ENCODE measurements around the gene XNDC1N. TPM values are rescaled to one million over a fixed set of nuclear protein-coding genes. Genes with fewer than 3 reads are reported as not detected.
A peak's percentile ranks its signal among the peaks of the same experiment; 100 is the strongest.
"Not testable (repeated sequence)": the region's sequence is repeated elsewhere in the genome, so short reads cannot be mapped to it uniquely, and the experiment has no call there.

The XNDC1N gene
- total and polyA plus RNA-seq, 5 donors from 2014 or later, result 4.7 to 21.7 (median 7.7) TPM

- H3K9me3 Mint-ChIP-seq; H3K27me3 Mint-ChIP-seq; H3K4me3 ChIP-seq (ENCODE audit: low read depth, low read length); H3K9me3 ChIP-seq (ENCODE audit: control insufficient read depth in 2 of 2, low read length in 2 of 2); H3K4me1 ChIP-seq (ENCODE audit: control insufficient read depth, insufficient read depth, low read length, poor library complexity, severe bottlenecking); DNase-seq; H3K27me3 ChIP-seq (ENCODE audit: control insufficient read depth, insufficient read depth, low read length); H3K27ac ChIP-seq (ENCODE audit: insufficient read depth, low read length, poor library complexity, severe bottlenecking); H3K4me3 Mint-ChIP-seq; ATAC-seq (ENCODE audit: low read depth in 2 of 2): not testable (repeated sequence)
- Mint-ChIP-seq H3K4me1 (peaks cover 0 to 10% (median 2%) of the 10 kb centered on the region in 4 donors), H3K27ac (peak overlapping the region in 1 of 3 donors; percentile 44), H3K36me3 (peaks cover 51% of the 10 kb centered on the region)
- peaks cover 31% of the 10 kb centered on the region for H3K36me3 ChIP-seq (ENCODE audit: control insufficient read depth, insufficient read depth, low read length)
These were observed 16.9 kb downstream of the XNDC1N start for GRCh38 chr11:71911321-71911985.

GRCh38 chr11:71910775-71911174 is 17.6 kb downstream of the XNDC1N start:
- Mint-ChIP-seq H3K4me1 (peaks cover 0 to 10% (median 2%) of the 10 kb centered on the region in 4 donors), H3K36me3 (peaks cover 53% of the 10 kb centered on the region), H3K27ac (peak overlapping the region in 1 of 3 donors; percentile 44)
- DNase-seq; H3K4me1 ChIP-seq (ENCODE audit: control insufficient read depth, insufficient read depth, low read length, poor library complexity, severe bottlenecking); ATAC-seq (ENCODE audit: low read depth in 2 of 2); H3K4me3 Mint-ChIP-seq; H3K4me3 ChIP-seq (ENCODE audit: low read depth, low read length); H3K27me3 Mint-ChIP-seq; H3K9me3 Mint-ChIP-seq; H3K9me3 ChIP-seq (ENCODE audit: control insufficient read depth in 2 of 2, low read length in 2 of 2); H3K27ac ChIP-seq (ENCODE audit: insufficient read depth, low read length, poor library complexity, severe bottlenecking); H3K27me3 ChIP-seq (ENCODE audit: control insufficient read depth, insufficient read depth, low read length): not testable (repeated sequence)
- H3K36me3 ChIP-seq (ENCODE audit: control insufficient read depth, insufficient read depth, low read length), result peaks cover 24% of the 10 kb centered on the region

- Histone ChIP-seq H3K27ac (ENCODE audit: insufficient read depth, low read length, poor library complexity, severe bottlenecking) (no peak overlapping the region), H3K9me3 (ENCODE audit: control insufficient read depth in 2 of 2, low read length in 2 of 2) (no peaks in the 10 kb centered on the region), H3K36me3 (ENCODE audit: control insufficient read depth, insufficient read depth, low read length) (peaks cover 6% of the 10 kb centered on the region), H3K4me1 (ENCODE audit: control insufficient read depth, insufficient read depth, low read length, poor library complexity, severe bottlenecking) (no peaks in the 10 kb centered on the region), H3K4me3 (ENCODE audit: low read depth, low read length) (no peak overlapping the region), H3K27me3 (ENCODE audit: control insufficient read depth, insufficient read depth, low read length) (no peaks in the 10 kb centered on the region)
- peaks cover 0 to 6% (median under 1%) of the 10 kb centered on the region in 4 donors for H3K4me1 Mint-ChIP-seq
- ATAC-seq (ENCODE audit: low read depth in 2 of 2) (no peak), DNase-seq (no peak)
- H3K27me3 Mint-ChIP-seq, result no peaks in the 10 kb centered on the region
- no peak overlapping the region for H3K4me3 Mint-ChIP-seq
- H3K36me3 Mint-ChIP-seq, result peaks cover 45% of the 10 kb centered on the region
- no peaks in the 10 kb centered on the region for H3K9me3 Mint-ChIP-seq
- H3K27ac Mint-ChIP-seq, result no peak overlapping the region
These were observed 20.2 kb downstream of the XNDC1N start for GRCh38 chr11:71908218-71908617.

- H3K4me3 Mint-ChIP-seq; H3K27ac ChIP-seq (ENCODE audit: insufficient read depth, low read length, poor library complexity, severe bottlenecking); H3K27ac Mint-ChIP-seq; H3K4me1 ChIP-seq (ENCODE audit: control insufficient read depth, insufficient read depth, low read length, poor library complexity, severe bottlenecking); ATAC-seq (ENCODE audit: low read depth in 2 of 2); H3K9me3 Mint-ChIP-seq; H3K4me1 Mint-ChIP-seq; H3K27me3 ChIP-seq (ENCODE audit: control insufficient read depth, insufficient read depth, low read length); H3K4me3 ChIP-seq (ENCODE audit: low read depth, low read length); H3K27me3 Mint-ChIP-seq; DNase-seq; H3K36me3 ChIP-seq (ENCODE audit: control insufficient read depth, insufficient read depth, low read length); H3K9me3 ChIP-seq (ENCODE audit: control insufficient read depth in 2 of 2, low read length in 2 of 2): not testable (repeated sequence)
- H3K36me3 Mint-ChIP-seq, result peaks cover 37% of the 10 kb centered on the region
These were observed 27.3 kb downstream of the XNDC1N start for GRCh38 chr11:71901137-71901536.

GRCh38 chr11:71895961-71896360 is 32.4 kb downstream of the XNDC1N start:
- Histone ChIP-seq H3K36me3 (ENCODE audit: control insufficient read depth, insufficient read depth, low read length) (no peaks in the 10 kb centered on the region), H3K4me1 (ENCODE audit: control insufficient read depth, insufficient read depth, low read length, poor library complexity, severe bottlenecking) (no peaks in the 10 kb centered on the region), H3K27me3 (ENCODE audit: control insufficient read depth, insufficient read depth, low read length) (no peaks in the 10 kb centered on the region), H3K9me3 (ENCODE audit: control insufficient read depth in 2 of 2, low read length in 2 of 2) (no peaks in the 10 kb centered on the region), H3K4me3 (ENCODE audit: low read depth, low read length) (no peak overlapping the region), H3K27ac (ENCODE audit: insufficient read depth, low read length, poor library complexity, severe bottlenecking) (no peak overlapping the region)
- H3K4me3 Mint-ChIP-seq, result no peak overlapping the region
- no peak overlapping the region for H3K27ac Mint-ChIP-seq
- ATAC-seq (ENCODE audit: low read depth in 2 of 2), result no peak
- H3K9me3 Mint-ChIP-seq, result peaks cover 0 to 6% (median 0%) of the 10 kb centered on the region in 7 donors
- H3K27me3 Mint-ChIP-seq, result no peaks in the 10 kb centered on the region
- H3K36me3 Mint-ChIP-seq, result peaks cover 35% of the 10 kb centered on the region
- H3K4me1 Mint-ChIP-seq, result no peaks in the 10 kb centered on the region
- no peak for DNase-seq

GRCh38 chr11:71889181-71889872 is 39.1 kb downstream of the XNDC1N start:
- peaks cover 12% of the 10 kb centered on the region for H3K36me3 Mint-ChIP-seq

DNA sequence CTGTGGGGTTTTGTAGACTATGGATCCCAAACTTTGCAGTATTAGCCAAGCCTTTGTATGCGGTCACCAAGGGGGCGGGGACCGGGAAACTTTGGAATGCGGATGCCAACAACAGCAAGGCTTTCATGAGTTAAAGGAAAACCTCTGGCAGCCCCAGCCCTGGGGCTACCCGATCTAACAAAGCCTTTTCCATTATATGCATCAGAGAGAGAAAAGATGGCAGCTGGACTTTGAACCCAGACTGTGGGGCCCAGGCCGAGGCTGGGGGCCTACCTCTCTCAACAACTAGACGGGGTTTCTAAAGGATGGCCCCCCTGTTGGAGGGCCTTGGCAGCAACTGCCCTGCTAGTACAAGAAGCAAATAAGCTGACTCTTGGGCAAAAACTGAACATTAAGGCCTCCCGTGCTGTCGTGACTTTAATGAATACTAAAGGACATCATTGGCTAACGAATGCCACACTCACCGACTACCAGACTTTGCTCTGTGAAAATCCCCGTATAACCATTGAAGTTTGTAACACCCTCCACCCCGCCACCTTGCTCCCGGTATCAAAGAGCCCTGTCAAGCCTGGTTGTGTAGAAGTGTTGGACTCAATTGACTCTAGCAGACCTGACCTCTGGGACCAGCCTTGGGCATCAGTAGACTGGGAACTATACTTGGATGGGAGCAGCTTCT is 39.9 kb downstream of the XNDC1N start:
- not testable (repeated sequence) for H3K9me3 ChIP-seq (ENCODE audit: control insufficient read depth in 2 of 2, low read length in 2 of 2); H3K4me1 ChIP-seq (ENCODE audit: control insufficient read depth, insufficient read depth, low read length, poor library complexity, severe bottlenecking); H3K4me3 ChIP-seq (ENCODE audit: low read depth, low read length); DNase-seq; H3K36me3 ChIP-seq (ENCODE audit: control insufficient read depth, insufficient read depth, low read length); ATAC-seq (ENCODE audit: low read depth in 2 of 2); H3K4me1 Mint-ChIP-seq; H3K27me3 ChIP-seq (ENCODE audit: control insufficient read depth, insufficient read depth, low read length); H3K27ac ChIP-seq (ENCODE audit: insufficient read depth, low read length, poor library complexity, severe bottlenecking); H3K4me3 Mint-ChIP-seq; H3K27me3 Mint-ChIP-seq; H3K27ac Mint-ChIP-seq; H3K9me3 Mint-ChIP-seq; H3K36me3 Mint-ChIP-seq

More at GRCh38 chr11:71889181-71889872, 39.1 kb downstream of the XNDC1N start:
- ATAC-seq (ENCODE audit: low read depth in 2 of 2); H3K4me1 Mint-ChIP-seq; H3K27ac ChIP-seq (ENCODE audit: insufficient read depth, low read length, poor library complexity, severe bottlenecking); H3K4me3 Mint-ChIP-seq; H3K27ac Mint-ChIP-seq; H3K36me3 ChIP-seq (ENCODE audit: control insufficient read depth, insufficient read depth, low read length); H3K27me3 Mint-ChIP-seq; DNase-seq; H3K27me3 ChIP-seq (ENCODE audit: control insufficient read depth, insufficient read depth, low read length); H3K4me1 ChIP-seq (ENCODE audit: control insufficient read depth, insufficient read depth, low read length, poor library complexity, severe bottlenecking); H3K9me3 ChIP-seq (ENCODE audit: control insufficient read depth in 2 of 2, low read length in 2 of 2); H3K9me3 Mint-ChIP-seq; H3K4me3 ChIP-seq (ENCODE audit: low read depth, low read length): not testable (repeated sequence)

Data from CD4-positive, CD25-positive, alpha-beta regulatory T cell (primary cell).